Ascending aorta (tissue), 2 donors: ENCODE measurements around the gene CLDN14. TPM values are rescaled to one million over a fixed set of nuclear protein-coding genes. Genes with fewer than 3 reads are reported as not detected.

ENCODE experiments used
- DNase-seq, 2 donors: peaks; one replicate each; pipeline ENCODE4 v3.0.0-alpha.2; 2019; ENCODE audit warnings: low spot score in 2 of 2
- H3K27ac ChIP-seq, 2 donors: fragments of 200-600 bp; sonication (generic); one replicate each; pipeline ENCODE4 v1.5.1; 2016 to 2017; ENCODE audit warnings: mild to moderate bottlenecking in 1 of 2
- H3K27me3 ChIP-seq: fragments of 200-600 bp; sonication (generic); one replicate; pipeline ENCODE4 v1.5.1; 2017
- H3K36me3 ChIP-seq, 2 donors: fragments of 200-600 bp; sonication (generic); one replicate each; pipeline ENCODE4 v1.5.1; 2016
- H3K4me1 ChIP-seq, 2 donors: fragments of 200-600 bp; sonication (generic); one replicate each; pipeline ENCODE4 v1.5.1; 2016 to 2017; ENCODE audit warnings: mild to moderate bottlenecking in 1 of 2
- H3K4me3 ChIP-seq, 2 donors: fragments of 200-600 bp; sonication (generic); one replicate each; pipeline ENCODE4 v1.5.1; 2016 to 2017; ENCODE audit warnings: mild to moderate bottlenecking in 1 of 2
- H3K9me3 ChIP-seq, 2 donors: fragments of 200-600 bp; sonication (generic); one replicate each; pipeline ENCODE4 v1.5.1; 2016
- intact Hi-C: fragments of 100-400 bp; cut with DNase I; formaldehyde crosslinking; loops from one replicate; pipeline ENCODE4 v1.15.1; 2023
- total RNA-seq: library from RNA; depleted of rRNA; stranded (reverse); fragments of >200 nt; gene quantifications from one replicate; pipeline ENCODE4 v1.1.0, GENCODE V29; 2016
- TF ChIP-seq, protein P1 (sequence below), 3 experiments: fragments of 200-600 bp in 2 of 3; fragments of 450-650 bp in 1 of 3; sonication (generic) in 2 of 3; IDR thresholded peaks; one replicate each; pipeline ENCODE4 v1.5.1; 2016 to 2019; ENCODE audit warnings: antibody characterized with exemption in 3 of 3, mild to moderate bottlenecking in 1 of 3, moderate library complexity in 1 of 3

The CLDN14 gene
- total RNA-seq, 1 donor from 2014 or later, result not detected

DNA sequence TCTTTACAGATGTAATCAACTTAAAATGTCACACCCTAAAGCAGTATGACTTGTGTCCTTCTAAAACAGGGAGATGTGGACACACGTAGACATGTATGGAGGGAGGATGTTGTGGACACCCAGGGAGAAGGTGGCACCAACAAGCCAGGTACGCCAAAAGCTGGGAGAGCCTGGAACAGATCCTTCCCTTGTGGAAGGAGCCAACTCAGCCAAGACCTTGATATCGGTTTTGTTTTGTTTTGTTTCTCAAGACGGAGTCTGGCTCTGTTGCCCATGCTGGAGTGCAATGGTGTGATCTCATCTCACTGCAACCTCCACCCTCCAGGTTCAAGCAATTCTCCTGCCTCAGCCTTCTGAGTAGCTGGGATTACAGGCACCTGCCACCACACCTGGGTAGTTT is 49.1 kb downstream of the CLDN14 start:
- intact Hi-C loops, result loop anchor here (5.0 to 10.0 kb wide), 2 partner anchors 44 to 106 kb away; partner anchors contain the start of genes CHAF1B and MORC3
- Histone ChIP-seq H3K4me1 (peaks cover 0 to 15% of the 10 kb centered on the region in 2 donors), H3K27me3 (no peaks in the 10 kb centered on the region), H3K9me3 (no peaks in the 10 kb centered on the region), H3K27ac (peak overlapping the region; percentile 73 to 79), H3K4me3 (peak overlapping the region; percentile 35 to 53), H3K36me3 (no peaks in the 10 kb centered on the region)
- DNase-seq, result no peak
- TF ChIP-seq, protein P1, sequence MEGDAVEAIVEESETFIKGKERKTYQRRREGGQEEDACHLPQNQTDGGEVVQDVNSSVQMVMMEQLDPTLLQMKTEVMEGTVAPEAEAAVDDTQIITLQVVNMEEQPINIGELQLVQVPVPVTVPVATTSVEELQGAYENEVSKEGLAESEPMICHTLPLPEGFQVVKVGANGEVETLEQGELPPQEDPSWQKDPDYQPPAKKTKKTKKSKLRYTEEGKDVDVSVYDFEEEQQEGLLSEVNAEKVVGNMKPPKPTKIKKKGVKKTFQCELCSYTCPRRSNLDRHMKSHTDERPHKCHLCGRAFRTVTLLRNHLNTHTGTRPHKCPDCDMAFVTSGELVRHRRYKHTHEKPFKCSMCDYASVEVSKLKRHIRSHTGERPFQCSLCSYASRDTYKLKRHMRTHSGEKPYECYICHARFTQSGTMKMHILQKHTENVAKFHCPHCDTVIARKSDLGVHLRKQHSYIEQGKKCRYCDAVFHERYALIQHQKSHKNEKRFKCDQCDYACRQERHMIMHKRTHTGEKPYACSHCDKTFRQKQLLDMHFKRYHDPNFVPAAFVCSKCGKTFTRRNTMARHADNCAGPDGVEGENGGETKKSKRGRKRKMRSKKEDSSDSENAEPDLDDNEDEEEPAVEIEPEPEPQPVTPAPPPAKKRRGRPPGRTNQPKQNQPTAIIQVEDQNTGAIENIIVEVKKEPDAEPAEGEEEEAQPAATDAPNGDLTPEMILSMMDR (IDR thresholded peaks at IDR 0.05), result no peak

DNA sequence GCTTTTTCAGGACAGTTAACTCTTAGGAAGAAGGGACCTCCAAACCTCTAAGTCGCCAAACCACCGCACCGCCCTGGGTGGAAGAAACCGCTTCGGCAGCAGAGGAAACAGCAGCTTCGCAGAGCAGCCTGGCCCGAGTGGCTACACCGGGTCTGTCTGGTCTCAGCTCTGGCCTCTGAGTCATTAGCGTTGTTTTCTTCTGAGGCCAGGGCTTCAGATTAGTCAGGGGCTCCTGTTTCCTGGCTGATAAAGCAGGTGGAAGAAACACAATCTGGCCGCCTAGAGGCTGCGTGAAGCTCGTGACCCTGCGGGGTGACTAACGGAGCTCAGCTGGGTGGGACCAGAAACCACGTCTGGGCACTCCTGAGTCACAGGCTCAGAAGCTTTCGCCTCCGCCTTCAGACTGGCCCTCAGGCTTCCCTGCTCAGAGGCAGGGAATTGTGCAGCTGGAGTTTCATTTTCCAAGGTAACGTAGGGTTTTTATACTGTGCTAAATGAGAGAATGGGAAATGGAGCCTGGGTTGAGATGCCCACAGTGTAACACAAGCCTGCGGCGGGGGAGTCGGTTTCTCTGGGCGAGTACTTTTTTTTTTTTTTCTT is 49.9 kb downstream of the CLDN14 start:
- DNase-seq, result peak; percentile 88 to 95

DNA sequence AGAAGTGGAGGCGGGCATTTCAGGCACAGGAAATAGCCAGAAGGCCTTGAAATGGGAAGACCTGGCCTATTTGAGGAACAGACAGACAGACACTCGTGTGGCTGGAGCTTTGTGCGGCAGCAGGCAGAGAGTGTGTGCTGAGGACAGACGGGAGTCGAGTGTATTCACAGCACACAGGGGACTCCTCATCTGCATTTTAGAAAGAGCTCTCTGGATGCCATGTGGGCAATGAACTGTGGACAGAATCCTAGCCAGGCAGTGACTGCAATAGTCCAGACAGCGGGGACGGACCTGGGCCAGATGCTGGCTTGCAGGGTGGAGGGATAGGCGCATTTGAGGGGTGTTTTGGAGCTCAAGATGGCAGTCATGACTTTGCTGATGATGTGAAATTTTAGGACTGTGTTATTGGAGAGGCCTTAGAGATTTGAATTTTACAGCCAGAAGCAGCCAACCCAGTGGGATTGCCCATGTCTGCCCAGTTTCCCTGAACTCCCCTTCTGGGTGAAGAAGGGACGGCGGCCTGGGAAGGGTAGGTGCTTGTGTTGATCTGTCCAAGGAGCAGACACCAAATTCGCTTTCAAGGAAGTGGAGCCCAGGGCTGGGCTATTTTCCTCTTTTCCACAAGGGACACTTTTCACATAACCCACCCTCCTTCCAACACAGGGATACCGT is 51.0 kb downstream of the CLDN14 start:
- no peaks in the 10 kb centered on the region for H3K27me3 ChIP-seq
- H3K27ac ChIP-seq, result peak overlapping the region; percentile 79 to 87
- H3K4me3 ChIP-seq, result no peak overlapping the region
- peaks cover 0 to 15% of the 10 kb centered on the region in 2 donors for H3K4me1 ChIP-seq
- no peaks in the 10 kb centered on the region for H3K9me3 ChIP-seq
- TF ChIP-seq, protein P1 (IDR thresholded peaks at IDR 0.05), result no peak
- intact Hi-C loops, result no loop called here
- no peaks in the 10 kb centered on the region for H3K36me3 ChIP-seq
- DNase-seq, result no peak

More for the DNA sequence above, 49.9 kb downstream of the CLDN14 start:
- Histone ChIP-seq H3K27me3 (no peaks in the 10 kb centered on the region), H3K36me3 (no peaks in the 10 kb centered on the region), H3K9me3 (no peaks in the 10 kb centered on the region), H3K4me3 (peak overlapping the region; percentile 35 to 53), H3K4me1 (peaks cover 0 to 15% of the 10 kb centered on the region in 2 donors), H3K27ac (peak overlapping the region; percentile 79 to 87)
- TF ChIP-seq, protein P1 (IDR thresholded peaks at IDR 0.05), result peak in 2 of 3 experiments; percentile 4 to 36
- intact Hi-C loops, result loop anchor here (5.0 to 10.0 kb wide), 2 partner anchors 43 to 105 kb away; partner anchors contain the start of genes CHAF1B and MORC3

DNA sequence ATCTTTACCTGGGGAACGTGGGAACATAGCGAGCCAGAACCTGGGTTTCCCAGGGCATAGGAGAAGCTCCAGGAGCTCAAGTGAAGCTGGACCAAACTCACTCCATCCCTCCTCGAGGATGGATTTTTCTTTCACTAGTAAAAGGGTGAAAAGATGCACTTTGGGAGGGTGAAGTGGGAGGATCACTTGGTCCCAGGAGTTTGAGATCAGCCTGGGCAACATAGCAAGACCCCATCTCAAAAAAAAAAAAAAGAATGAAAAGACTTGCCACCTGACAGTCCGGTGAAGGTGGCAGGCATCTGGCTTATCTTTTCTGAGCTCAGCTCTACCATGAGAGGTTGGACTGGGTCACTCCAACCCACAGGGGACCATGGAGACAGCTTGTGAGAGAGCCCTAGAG is 52.4 kb downstream of the CLDN14 start:
- Histone ChIP-seq H3K27ac (no peak overlapping the region), H3K9me3 (no peaks in the 10 kb centered on the region), H3K4me1 (peaks cover 0 to 15% of the 10 kb centered on the region in 2 donors), H3K36me3 (no peaks in the 10 kb centered on the region), H3K27me3 (no peaks in the 10 kb centered on the region), H3K4me3 (no peak overlapping the region)
- TF ChIP-seq, protein P1 (IDR thresholded peaks at IDR 0.05), result no peak
- DNase-seq, result no peak
- intact Hi-C loops, result no loop called here

DNA sequence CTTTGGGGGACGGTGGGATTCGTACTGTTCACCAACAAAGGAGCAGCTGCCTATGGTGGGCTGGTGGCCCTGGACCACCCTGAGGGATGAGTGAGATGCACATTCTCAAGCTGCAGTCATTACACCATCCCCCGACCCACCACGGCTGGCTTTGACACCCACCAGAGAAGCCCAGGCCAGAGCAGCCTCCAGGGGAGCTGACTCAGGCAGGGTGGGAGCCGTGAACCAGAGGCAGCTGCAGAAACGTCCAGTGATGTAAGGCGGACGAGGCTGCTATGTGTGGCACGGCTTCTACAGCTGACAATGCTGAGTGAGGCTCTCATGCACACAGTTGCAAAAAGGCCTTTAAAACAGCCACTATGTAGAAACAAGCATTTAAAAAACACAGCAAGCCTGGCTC is 54.6 kb downstream of the CLDN14 start:
- Histone ChIP-seq H3K27ac (no peak overlapping the region), H3K9me3 (no peaks in the 10 kb centered on the region), H3K4me1 (peaks cover 0 to 5% of the 10 kb centered on the region in 2 donors), H3K36me3 (no peaks in the 10 kb centered on the region), H3K27me3 (no peaks in the 10 kb centered on the region), H3K4me3 (no peak overlapping the region)
- TF ChIP-seq, protein P1 (IDR thresholded peaks at IDR 0.05), result no peak
- DNase-seq, result no peak
- intact Hi-C loops, result no loop called here
